Measurements from ENCODE around the gene SLC29A2. TPM values are rescaled to one million over a fixed set of nuclear protein-coding genes. Genes with fewer than 3 reads are reported as not detected.

Gene SLC29A2
- total RNA-seq, 6 donors from 2014 or later: 8.3 to 20.5 (median 13.1) TPM

DNA sequence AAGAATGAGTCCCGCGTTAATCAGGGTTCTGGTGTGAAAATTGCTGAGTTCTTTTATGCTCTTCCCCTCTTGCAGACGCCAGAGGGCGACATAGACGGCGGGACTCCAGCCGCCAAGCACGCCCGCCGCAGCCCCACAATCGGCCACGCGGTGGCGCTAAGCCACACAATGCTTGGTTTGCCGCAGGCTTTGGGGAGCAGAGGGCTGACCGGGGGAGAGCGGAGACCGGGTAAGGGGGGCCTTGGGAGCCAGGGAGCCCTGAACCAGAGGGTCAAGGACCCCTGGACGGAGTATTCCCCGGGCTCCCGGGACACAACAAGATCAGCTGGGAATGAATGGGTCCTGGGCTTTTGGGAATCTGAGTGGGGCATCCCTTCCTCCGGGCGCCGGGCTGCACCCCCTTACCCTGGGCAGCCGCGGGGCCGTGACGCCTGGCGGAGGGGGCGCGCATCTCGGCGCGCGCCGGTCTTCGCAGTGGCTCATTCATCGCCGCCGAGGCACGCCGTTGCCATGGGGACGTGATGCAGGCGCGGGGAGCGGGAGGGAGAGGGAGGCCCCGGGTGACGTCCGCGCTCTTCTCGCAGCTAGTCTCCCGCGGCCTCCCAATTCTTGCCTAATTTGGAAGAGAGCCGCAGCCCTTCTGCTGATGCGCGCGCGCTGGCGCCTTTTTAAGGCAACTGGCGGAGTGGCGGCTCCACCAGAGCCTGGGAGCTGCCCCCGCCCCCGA, 37.1 kb upstream of the SLC29A2 start:
- 1 to 8% methylated on average over 2 to 57 of the region's 63 CpGs for WGBS, 2 donors
- peak; percentile 89 to 99 for DNase-seq
- Histone ChIP-seq H3K36me3 (no peaks in the 10 kb centered on the region), H3K27ac (no peak overlapping the region), H3K4me1 (peaks cover 5 to 10% (median 8%) of the 10 kb centered on the region in 4 donors), H3K4me3 (peak overlapping the region in 3 of 4 donors; percentile 33 to 40 (median 39)), H3K9me3 (no peaks in the 10 kb centered on the region), H3K27me3 (peaks cover 0 to 7% (median 2%) of the 10 kb centered on the region in 4 donors)
- ATAC-seq (ENCODE audit: low FRiP score in 2 of 2): peak; percentile 90 to 97
- no peak for TF ChIP-seq POLR2A (IDR thresholded peaks at IDR 0.05)
- TF ChIP-seq, protein P1, sequence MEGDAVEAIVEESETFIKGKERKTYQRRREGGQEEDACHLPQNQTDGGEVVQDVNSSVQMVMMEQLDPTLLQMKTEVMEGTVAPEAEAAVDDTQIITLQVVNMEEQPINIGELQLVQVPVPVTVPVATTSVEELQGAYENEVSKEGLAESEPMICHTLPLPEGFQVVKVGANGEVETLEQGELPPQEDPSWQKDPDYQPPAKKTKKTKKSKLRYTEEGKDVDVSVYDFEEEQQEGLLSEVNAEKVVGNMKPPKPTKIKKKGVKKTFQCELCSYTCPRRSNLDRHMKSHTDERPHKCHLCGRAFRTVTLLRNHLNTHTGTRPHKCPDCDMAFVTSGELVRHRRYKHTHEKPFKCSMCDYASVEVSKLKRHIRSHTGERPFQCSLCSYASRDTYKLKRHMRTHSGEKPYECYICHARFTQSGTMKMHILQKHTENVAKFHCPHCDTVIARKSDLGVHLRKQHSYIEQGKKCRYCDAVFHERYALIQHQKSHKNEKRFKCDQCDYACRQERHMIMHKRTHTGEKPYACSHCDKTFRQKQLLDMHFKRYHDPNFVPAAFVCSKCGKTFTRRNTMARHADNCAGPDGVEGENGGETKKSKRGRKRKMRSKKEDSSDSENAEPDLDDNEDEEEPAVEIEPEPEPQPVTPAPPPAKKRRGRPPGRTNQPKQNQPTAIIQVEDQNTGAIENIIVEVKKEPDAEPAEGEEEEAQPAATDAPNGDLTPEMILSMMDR (IDR thresholded peaks at IDR 0.05): peak; percentile 95 to 99 (median 98)
- TF ChIP-seq EP300 (IDR thresholded peaks at IDR 0.05): no peak
- no peak for TF ChIP-seq POLR2AphosphoS5 (IDR thresholded peaks at IDR 0.05)

DNA sequence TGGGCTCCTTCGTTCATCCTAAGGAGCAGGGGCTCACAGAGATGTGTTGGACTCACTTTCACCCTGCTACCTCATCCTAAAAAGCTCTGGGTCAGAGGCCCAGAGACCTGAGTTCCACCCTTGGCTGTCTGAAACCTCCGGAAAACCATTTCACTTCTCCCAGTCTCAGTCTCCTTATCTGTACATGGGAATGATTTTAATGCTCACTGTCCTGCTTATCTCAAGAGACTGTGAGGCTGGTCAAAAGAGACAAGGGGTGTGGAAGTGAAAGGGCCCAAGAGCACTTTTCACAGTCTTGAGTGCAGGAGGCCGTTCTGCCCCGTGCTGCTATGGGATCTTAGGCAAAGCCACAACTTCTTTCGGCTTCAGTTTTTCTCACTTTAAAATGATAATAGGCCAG, 36.1 kb upstream of the SLC29A2 start:
- peaks cover 5 to 10% (median 8%) of the 10 kb centered on the region in 4 donors for H3K4me1 ChIP-seq
- H3K27ac ChIP-seq: no peak overlapping the region
- DNase-seq: no peak
- H3K36me3 ChIP-seq: no peaks in the 10 kb centered on the region
- no peaks in the 10 kb centered on the region for H3K9me3 ChIP-seq
- H3K27me3 ChIP-seq: peaks cover 0 to 7% (median 2%) of the 10 kb centered on the region in 4 donors
- TF ChIP-seq EP300 (IDR thresholded peaks at IDR 0.05): no peak
- TF ChIP-seq POLR2AphosphoS5 (IDR thresholded peaks at IDR 0.05): no peak
- TF ChIP-seq, protein P1 (IDR thresholded peaks at IDR 0.05): no peak
- no peak for TF ChIP-seq POLR2A (IDR thresholded peaks at IDR 0.05)
- ATAC-seq (ENCODE audit: low FRiP score in 2 of 2): no peak
- no peak overlapping the region for H3K4me3 ChIP-seq
- WGBS, 2 donors: 54 to 70% methylated on average over 4 of the region's 5 CpGs

GRCh38 chr11:66393954-66394353, 22.4 kb upstream of the SLC29A2 start:
- WGBS, 2 donors: 74 to 78% methylated on average over 3 of the region's 3 CpGs
- no peaks in the 10 kb centered on the region for H3K36me3 ChIP-seq
- no peak overlapping the region for H3K4me3 ChIP-seq
- ATAC-seq (ENCODE audit: low FRiP score in 2 of 2) (no peak), DNase-seq (no peak)
- peaks cover 0 to under 1% (median 0%) of the 10 kb centered on the region in 4 donors for H3K27me3 ChIP-seq
- no peak for TF ChIP-seq EP300 (IDR thresholded peaks at IDR 0.05)
- TF ChIP-seq POLR2A (IDR thresholded peaks at IDR 0.05): no peak
- TF ChIP-seq, protein P1 (IDR thresholded peaks at IDR 0.05): no peak
- TF ChIP-seq POLR2AphosphoS5 (IDR thresholded peaks at IDR 0.05): no peak
- H3K9me3 ChIP-seq: no peaks in the 10 kb centered on the region
- H3K27ac ChIP-seq: no peak overlapping the region
- H3K4me1 ChIP-seq: no peaks in the 10 kb centered on the region

GRCh38 chr11:66391322-66391721, 19.8 kb upstream of the SLC29A2 start:
- H3K9me3 ChIP-seq: no peaks in the 10 kb centered on the region
- ATAC-seq (ENCODE audit: low FRiP score in 2 of 2) (no peak), DNase-seq (no peak)
- 69 to 81% methylated on average over 6 of the region's 6 CpGs for WGBS, 2 donors
- H3K4me3 ChIP-seq: no peak overlapping the region
- H3K4me1 ChIP-seq: peaks cover 0 to 5% (median 2%) of the 10 kb centered on the region in 4 donors
- no peak for TF ChIP-seq POLR2AphosphoS5 (IDR thresholded peaks at IDR 0.05)
- TF ChIP-seq POLR2A (IDR thresholded peaks at IDR 0.05): no peak
- TF ChIP-seq, protein P1 (IDR thresholded peaks at IDR 0.05): no peak
- TF ChIP-seq EP300 (IDR thresholded peaks at IDR 0.05): no peak
- H3K36me3 ChIP-seq: no peaks in the 10 kb centered on the region
- H3K27ac ChIP-seq: no peak overlapping the region
- H3K27me3 ChIP-seq: peaks cover 0 to 2% (median 0%) of the 10 kb centered on the region in 4 donors

Data from upper lobe of left lung (tissue), 6 donors.